Activated CD4-positive, alpha-beta T cell treated with anti-CD3 and anti-CD28 coated beads for 48 hours (primary cell): ENCODE results near the gene IMMP2L.
"Not testable (repeated sequence)": the region's sequence is repeated elsewhere in the genome, so short reads cannot be mapped to it uniquely, and the experiment has no call there.

Experiments
- DNase-seq: peaks from one replicate; pipeline ENCODE4 v3.0.0-alpha.2; 2020

The IMMP2L gene

GRCh38 chr7:111450705-111451104 is 111.6 kb downstream of the IMMP2L start:
- DNase-seq: not testable (repeated sequence)

- DNase-seq: not testable (repeated sequence)
These were observed 114.8 kb downstream of the IMMP2L start for GRCh38 chr7:111447502-111447901.

GRCh38 chr7:111439977-111440376 is 122.3 kb downstream of the IMMP2L start:
- DNase-seq: no peak

- DNase-seq: no peak
These were observed 123.7 kb downstream of the IMMP2L start for GRCh38 chr7:111438369-111439289.

- DNase-seq: no peak
These were observed 124.6 kb downstream of the IMMP2L start for GRCh38 chr7:111437736-111438135.

GRCh38 chr7:111436608-111437007 is 125.7 kb downstream of the IMMP2L start:
- no peak for DNase-seq

GRCh38 chr7:111433426-111433825 is 128.9 kb downstream of the IMMP2L start:
- DNase-seq: no peak

- DNase-seq: no peak
These were observed 132.5 kb downstream of the IMMP2L start for GRCh38 chr7:111429781-111430180.

GRCh38 chr7:111424768-111425167 is 137.5 kb downstream of the IMMP2L start:
- no peak for DNase-seq

GRCh38 chr7:111414374-111414773 is 147.9 kb downstream of the IMMP2L start:
- no peak for DNase-seq

GRCh38 chr7:111413739-111414138 is 148.6 kb downstream of the IMMP2L start:
- DNase-seq: no peak

GRCh38 chr7:111410899-111411298 is 151.4 kb downstream of the IMMP2L start:
- DNase-seq: no peak

GRCh38 chr7:111409714-111410422 is 152.4 kb downstream of the IMMP2L start:
- DNase-seq: no peak

- no peak for DNase-seq
These were observed 153.6 kb downstream of the IMMP2L start for GRCh38 chr7:111408724-111409123.

GRCh38 chr7:111407258-111407657 is 155.0 kb downstream of the IMMP2L start:
- DNase-seq: no peak

- no peak for DNase-seq
These were observed 156.7 kb downstream of the IMMP2L start for GRCh38 chr7:111405621-111406020.

- no peak for DNase-seq
These were observed 160.8 kb downstream of the IMMP2L start for GRCh38 chr7:111401516-111401915.

GRCh38 chr7:111400088-111400487 is 162.2 kb downstream of the IMMP2L start:
- no peak for DNase-seq

- DNase-seq: no peak
These were observed 167.4 kb downstream of the IMMP2L start for GRCh38 chr7:111394891-111395290.

GRCh38 chr7:111393011-111393754 is 169.1 kb downstream of the IMMP2L start:
- no peak for DNase-seq

GRCh38 chr7:111392294-111392693 is 170.0 kb downstream of the IMMP2L start:
- DNase-seq: no peak

GRCh38 chr7:111390000-111390399 is 172.3 kb downstream of the IMMP2L start:
- DNase-seq: no peak

GRCh38 chr7:111388912-111389311 is 173.4 kb downstream of the IMMP2L start:
- DNase-seq: no peak
